ENCODE measurements around the gene ZNF556. TPM values are rescaled to one million over a fixed set of nuclear protein-coding genes. Genes with fewer than 3 reads are reported as not detected.
A peak's percentile ranks its signal among the peaks of the same experiment; 100 is the strongest.

ZNF556 gene
- total RNA-seq (under 1 TPM in 1 of 5 donors, not detected in 4; 0.58 TPM), polyA plus RNA-seq (under 1 TPM in 2 of 3 donors, not detected in 1; 0.19 to 0.23 TPM)
- long read RNA-seq, donor 1, result 0 reads
- long read RNA-seq, donor 2, result 0 reads
- long read RNA-seq, donor 3, full-length matches to known transcripts, result 1 of 1 reads
- long read RNA-seq, donor 3, partial matches to known transcripts, result 0 of 1 reads
- long read RNA-seq, donor 3, other reads (novel, unspliced or antisense), result 0 of 1 reads
- long read RNA-seq, donor 4, result 0 reads
- long read RNA-seq, donor 5, result 0 reads
- long read RNA-seq, donor 6, result 0 reads
- long read RNA-seq, donor 7, result 0 reads
- long read RNA-seq, donor 8, result 0 reads
- long read RNA-seq, donor 9, result 0 reads
- long read RNA-seq, donor 10, result 0 reads

DNA sequence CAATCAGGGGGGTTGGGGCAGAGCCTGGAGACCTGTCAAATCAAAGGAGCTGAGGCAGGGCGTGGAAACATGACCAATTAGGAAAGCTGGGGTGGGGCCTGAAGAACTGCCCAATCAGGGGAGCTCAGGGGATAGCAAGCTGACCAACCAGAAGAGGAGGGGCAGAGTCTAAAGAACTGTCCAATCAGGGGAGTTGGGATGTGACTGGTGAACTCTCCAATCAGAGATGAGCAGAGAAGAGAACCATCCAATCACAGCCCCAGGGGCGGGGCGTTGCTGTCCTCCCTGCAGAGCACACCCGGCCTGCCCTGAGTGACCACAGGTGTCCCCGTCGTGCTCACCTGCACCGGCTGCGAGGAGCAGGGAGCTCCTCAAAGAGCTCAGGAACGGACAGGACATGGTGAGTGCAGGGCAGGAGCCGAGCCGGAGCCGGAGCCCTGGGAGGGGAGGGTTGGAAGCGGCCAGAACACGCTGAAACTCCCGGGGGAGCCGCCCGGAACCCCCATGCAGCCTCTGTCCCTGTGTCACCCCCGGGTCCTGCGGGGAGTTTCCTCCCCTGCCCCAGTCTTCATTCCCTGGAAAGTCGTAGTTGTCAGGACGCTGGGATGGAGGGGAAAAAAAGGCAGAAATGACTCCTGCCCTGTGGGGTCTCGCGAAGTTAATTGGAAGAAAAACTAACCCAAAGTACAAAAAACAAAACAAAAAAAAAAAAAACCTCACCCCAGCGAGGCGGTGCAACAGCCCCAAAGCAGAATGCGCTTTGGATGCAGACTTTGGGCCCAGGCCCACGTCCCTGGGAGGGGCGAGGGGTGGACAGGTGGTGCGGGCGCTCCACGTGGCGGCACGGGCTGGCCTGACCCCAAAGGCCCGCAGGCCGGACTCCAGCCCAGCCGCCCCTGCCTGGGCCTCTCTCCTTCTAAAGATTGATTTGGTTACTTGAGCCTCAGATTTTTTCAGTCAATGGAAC is at the start of gene ZNF556:
Gene ZNF556 (plus strand): TSS at position 311 of the 967 bp plus-strand sequence. CDS start 87 bp downstream, at position 398.
- 62 to 74% (median 67%) methylated on average over 29 to 36 of the region's 36 CpGs for WGBS, 5 donors
- DNase-seq, result peak in 1 of 2 donors; percentile 25
- Histone ChIP-seq H3K27ac (no peak within 1 kb of the TSS), H3K4me3 (peak within 1 kb of the TSS; percentile 22 to 34 (median 30)), H3K9me3 (peaks cover 0 to 5% (median 0%) of the 10 kb centered on the region in 4 donors), H3K27me3 (no peaks in the 10 kb centered on the region), H3K36me3 (no peaks in the 10 kb centered on the region), H3K4me1 (no peaks in the 10 kb centered on the region)
- TF ChIP-seq POLR2AphosphoS5 (IDR thresholded peaks at IDR 0.05) (no peak), POLR2A (IDR thresholded peaks at IDR 0.05) (no peak), EP300 (IDR thresholded peaks at IDR 0.05) (no peak), CTCF (IDR thresholded peaks at IDR 0.05) (no peak)
- intact Hi-C loops (cut with DNase I; ENCODE audit: low total_unique reads), result no loop called here

- DNase-seq, result peak; percentile 99
- WGBS, 5 donors, result 0 to 1% (median 0%) methylated on average over 30 to 64 of the region's 64 CpGs
- peak within 1 kb of the TSS; percentile 91 to 100 (median 94) for H3K4me3 ChIP-seq
- H3K27ac ChIP-seq, result peak within 1 kb of the TSS; percentile 22 to 87 (median 65)
- intact Hi-C loops (cut with DNase I; ENCODE audit: low total_unique reads), result no loop called here
- TF ChIP-seq POLR2AphosphoS5 (IDR thresholded peaks at IDR 0.05) (peak; percentile 33 to 84 (median 62)), POLR2A (IDR thresholded peaks at IDR 0.05) (no peak), CTCF (IDR thresholded peaks at IDR 0.05) (peak in 6 of 7 experiments; percentile 73 to 97 (median 94)), EP300 (IDR thresholded peaks at IDR 0.05) (no peak)
- no peaks in the 10 kb centered on the region for H3K9me3 ChIP-seq
- peaks cover 7 to 29% (median 22%) of the 10 kb centered on the region in 4 donors for H3K4me1 ChIP-seq
- H3K27me3 ChIP-seq, result no peaks in the 10 kb centered on the region
- peaks cover 0 to 31% (median 20%) of the 10 kb centered on the region in 4 donors for H3K36me3 ChIP-seq
Measured at GRCh38 chr19:2819540-2820111, 47.5 kb upstream of the ZNF556 start, which contains the start of gene ZNF554. Gene ZNF554 (plus strand): TSS chr19:2819868. CDS start chr19:2820072, 204 bp downstream.

GRCh38 chr19:2820112-2820702 is 46.9 kb upstream of the ZNF556 start:
- intact Hi-C loops (cut with DNase I; ENCODE audit: low total_unique reads), result no loop called here
- Histone ChIP-seq H3K27me3 (no peaks in the 10 kb centered on the region), H3K9me3 (no peaks in the 10 kb centered on the region), H3K36me3 (peaks cover 0 to 29% (median 19%) of the 10 kb centered on the region in 4 donors), H3K4me1 (peaks cover 7 to 29% (median 22%) of the 10 kb centered on the region in 4 donors), H3K4me3 (peak overlapping the region; percentile 91 to 100 (median 94)), H3K27ac (peak overlapping the region; percentile 22 to 87 (median 65))
- DNase-seq, result peak in 1 of 2 donors; percentile 55
- 0 to 5% (median 2%) methylated on average over 11 to 36 of the region's 36 CpGs for WGBS, 5 donors
- no peak for TF ChIP-seq POLR2AphosphoS5 (IDR thresholded peaks at IDR 0.05)
- no peak for TF ChIP-seq CTCF (IDR thresholded peaks at IDR 0.05)
- no peak for TF ChIP-seq EP300 (IDR thresholded peaks at IDR 0.05)
- TF ChIP-seq POLR2A (IDR thresholded peaks at IDR 0.05), result no peak

Measured in stomach (tissue), 19 donors.